IMR-90 (cell line): Measurements from ENCODE around the gene CAMK2D. TPM values are rescaled to one million over a fixed set of nuclear protein-coding genes. Genes with fewer than 3 reads are reported as not detected.

Experiments
- ATAC-seq: fragments of 200-7000 bp; cut with Tn5 transposase; 2 replicates; pipeline ENCODE4 v1.9.1; 2020; ENCODE audit warnings: low read depth, mild to moderate bottlenecking, moderate library complexity
- BruUV-seq: library from RNA; stranded (reverse); fragments of 400-500 nt; replicated peaks from 2 replicates; lab custom pipeline; 2021; lab: Mats Ljungman, UMichigan
- CTCF ChIA-PET: fragments of 300-600 bp; formaldehyde crosslinking; extraction: SDS; loops from one replicate; lab custom pipeline; 2021; ENCODE audit warnings: antibody characterized with exemption; lab: Yijun Ruan, JAX
- POLR2A ChIA-PET: fragments of 300-600 bp; sonication (Branson Sonifier 250); formaldehyde crosslinking; loops from one replicate; lab custom pipeline; 2022; ENCODE audit warnings: antibody characterized with exemption; ENCODE audit not compliant: unreplicated experiment; lab: Charles Lee
- DNase-seq: peaks from one replicate; pipeline ENCODE4 v3.0.0; 2013
- H2AFZ ChIP-seq: replicated peaks from 2 replicates; pipeline ENCODE3; 2013; ENCODE audit warnings: low read length, mild to moderate bottlenecking; ENCODE audit not compliant: poor library complexity
- H2AK5ac ChIP-seq: 2 replicates; pipeline ENCODE4 v1.6.1; 2013; ENCODE audit warnings: low read depth, low read length, inconsistent platforms
- H2AK9ac ChIP-seq: replicated peaks from 2 replicates; pipeline ENCODE3; 2013; ENCODE audit warnings: mild to moderate bottlenecking, low read depth, low read length, moderate library complexity; ENCODE audit not compliant: poor library complexity
- H2BK120ac ChIP-seq: 2 replicates; pipeline ENCODE4 v1.6.1; 2013; ENCODE audit warnings: low read depth, low read length, inconsistent platforms
- H2BK15ac ChIP-seq: 3 replicates; pipeline ENCODE4 v1.6.1; 2013; ENCODE audit warnings: low read depth, low read length, inconsistent platforms
- H2BK20ac ChIP-seq: 2 replicates; pipeline ENCODE4 v1.6.1; 2013; ENCODE audit warnings: low read depth, mild to moderate bottlenecking, inconsistent platforms, low read length, moderate library complexity
- H2BK5ac ChIP-seq: 2 replicates; pipeline ENCODE4 v1.6.1; 2013; ENCODE audit warnings: mild to moderate bottlenecking, low read depth, low read length, inconsistent platforms; ENCODE audit not compliant: poor library complexity, severe bottlenecking
- H3K14ac ChIP-seq: replicated peaks from 2 replicates; pipeline ENCODE4 v1.6.1; 2013; ENCODE audit warnings: low read depth, low read length, inconsistent platforms
- H3K18ac ChIP-seq: 2 replicates; pipeline ENCODE4 v1.6.1; 2013; ENCODE audit warnings: low read depth, low read length, control low read depth
- H3K23ac ChIP-seq: 2 replicates; pipeline ENCODE4 v1.6.1; 2013; ENCODE audit warnings: low read depth, low read length, inconsistent platforms
- H3K27ac ChIP-seq: 2 replicates; pipeline ENCODE4 v1.5.1; 2013; ENCODE audit warnings: mild to moderate bottlenecking, control low read depth, low read length; ENCODE audit not compliant: insufficient read depth
- H3K27me3 ChIP-seq: 2 replicates; pipeline ENCODE4 v1.6.1; 2013; ENCODE audit warnings: low read length; ENCODE audit not compliant: control insufficient read depth, insufficient read depth
- H3K36me3 ChIP-seq: 2 replicates; pipeline ENCODE4 v1.6.1; 2013; ENCODE audit warnings: low read length, mixed read lengths; ENCODE audit not compliant: control insufficient read depth, insufficient read depth
- H3K4ac ChIP-seq: 2 replicates; pipeline ENCODE4 v1.6.1; 2013; ENCODE audit warnings: low read depth, low read length, inconsistent platforms
- H3K4me1 ChIP-seq: 2 replicates; pipeline ENCODE4 v1.6.1; 2013; ENCODE audit warnings: low read length, mixed read lengths; ENCODE audit not compliant: control insufficient read depth, insufficient read depth
- H3K4me2 ChIP-seq: 2 replicates; pipeline ENCODE4 v1.6.1; 2013; ENCODE audit warnings: low read depth, mild to moderate bottlenecking, control low read depth, low read length, moderate library complexity
- H3K4me3 ChIP-seq: 2 replicates; pipeline ENCODE4 v1.5.1; 2013; ENCODE audit warnings: low read depth, mild to moderate bottlenecking, control low read depth, low read length, moderate library complexity; ENCODE audit not compliant: insufficient read depth
- H3K56ac ChIP-seq: 2 replicates; pipeline ENCODE4 v1.6.1; 2013; ENCODE audit warnings: low read length, inconsistent platforms; ENCODE audit not compliant: insufficient read depth; ENCODE audit errors: extremely low read depth
- H3K79me1 ChIP-seq, 2 experiments: 2 replicates each; pipeline ENCODE4 v1.6.1; 2013; ENCODE audit warnings: low read length in 2 of 2, inconsistent platforms in 1 of 2, low read depth in 1 of 2
- H3K9ac ChIP-seq: 2 replicates; pipeline ENCODE4 v1.6.1; 2013; ENCODE audit warnings: low read depth, low read length, control low read depth
- H3K9me1 ChIP-seq: 2 replicates; pipeline ENCODE4 v1.6.1; 2013; ENCODE audit warnings: low read length, inconsistent platforms; ENCODE audit not compliant: insufficient read depth
- H3K9me3 ChIP-seq: 2 replicates; pipeline ENCODE4 v1.6.1; 2013; ENCODE audit warnings: low read length; ENCODE audit not compliant: control insufficient read depth, insufficient read depth
- H4K20me1 ChIP-seq: 2 replicates; pipeline ENCODE4 v1.6.1; 2013; ENCODE audit warnings: low read length, inconsistent platforms; ENCODE audit not compliant: insufficient read depth
- H4K5ac ChIP-seq: 2 replicates; pipeline ENCODE4 v1.6.1; 2013; ENCODE audit warnings: mild to moderate bottlenecking, low read depth, low read length, control low read depth
- H4K8ac ChIP-seq, 2 experiments: 2 replicates each; pipeline ENCODE4 v1.6.1; 2013; ENCODE audit warnings: low read depth in 2 of 2, low read length in 2 of 2, control low read depth in 1 of 2, inconsistent platforms in 1 of 2
- H4K91ac ChIP-seq: 2 replicates; pipeline ENCODE4 v1.6.1; 2013; ENCODE audit warnings: low read depth, low read length, inconsistent platforms; ENCODE audit not compliant: insufficient read depth
- MAFK ChIP-seq: IDR thresholded peaks from 2 replicates; pipeline ENCODE4 v1.6.1; 2012; ENCODE audit warnings: low read depth, low read length, improper control_type of control experiment
- RCOR1 ChIP-seq: IDR thresholded peaks from 2 replicates; pipeline ENCODE4 v1.6.1; 2012; ENCODE audit warnings: mild to moderate bottlenecking, low read length, improper control_type of control experiment; ENCODE audit not compliant: insufficient replicate concordance
- WGBS, 2 experiments: methylation state at CpG; one replicate each; pipeline versions ENCODE4 v1.1.5 to v1.1.7; 2013; ENCODE audit warnings: missing lambda C conversion rate in 2 of 2; ENCODE audit not compliant: insufficient read length in 1 of 2; ENCODE audit errors: extremely low coverage in 2 of 2; 5-methylcytosine and 5-hydroxymethylcytosine counted together
- dilution Hi-C: fragments of 300-500 bp; cut with HindIII; formaldehyde crosslinking; loops from one replicate; pipeline ENCODE4 v1.14.3; 2018; ENCODE audit warnings: low sequenced_read_pairs; ENCODE audit not compliant: unreplicated experiment
- in situ Hi-C: fragments of 300-500 bp; cut with MboI; formaldehyde crosslinking; loops from 3 replicates; pipeline ENCODE4 v1.14.3; 2019; ENCODE audit warnings: low sequenced_read_pairs, inconsistent platforms, mixed read lengths
- intact Hi-C: fragments of 100-400 bp; cut with micrococcal nuclease; formaldehyde crosslinking; loops from 2 replicates; pipeline ENCODE4 v1.10.0; 2022
- polyA plus RNA-seq, 3 experiments: library from polyadenylated mRNA; depleted of rRNA; stranded (reverse); fragments of >200 nt; gene quantifications; 2 replicates each; pipeline ENCODE4 v1.2.3, GENCODE V29; 2012; ENCODE audit warnings: low replicate concordance in 1 of 3
- total RNA-seq: library from RNA; depleted of rRNA; stranded (reverse); fragments of >200 nt; gene quantifications from 2 replicates; pipeline ENCODE4 v1.2.3, GENCODE V29; 2012

The CAMK2D gene
- total and polyA plus RNA-seq, 2 of the 4 experiments (the other 2 are of a cell fraction): 44.6 to 156 TPM

DNA sequence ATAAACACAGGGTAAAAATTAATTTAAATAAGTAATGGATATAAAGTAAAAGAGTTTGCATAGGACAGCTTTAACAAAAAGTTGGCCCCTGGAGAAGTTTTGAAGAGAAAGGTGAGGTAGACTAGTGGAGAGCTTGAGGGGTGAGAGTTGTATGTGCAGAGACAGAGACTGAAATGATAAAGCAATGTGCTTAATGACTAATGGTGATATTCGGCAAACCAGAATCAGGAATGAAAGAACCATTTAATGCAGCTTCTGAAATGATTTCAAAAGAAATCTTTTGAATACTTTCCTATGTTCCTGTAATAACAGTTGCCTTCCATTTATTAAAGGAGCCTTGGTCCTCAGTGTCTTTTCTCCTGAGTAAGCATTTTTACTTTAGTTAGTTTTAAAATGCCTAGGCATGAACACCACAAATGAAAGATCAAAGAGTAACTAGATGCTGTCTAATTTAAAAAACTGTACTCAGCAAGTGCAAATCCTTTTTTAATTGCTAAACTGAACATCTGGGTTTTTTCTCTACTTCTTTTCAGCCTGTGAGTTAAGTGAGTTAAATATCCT is 28.5 kb downstream of the CAMK2D start:
- Histone ChIP-seq H2BK20ac (no peak overlapping the region), H3K18ac (no peak overlapping the region), H3K4me3 (no peak overlapping the region), H3K23ac (no peak overlapping the region), H2BK15ac (no peak overlapping the region), H3K9ac (no peak overlapping the region), H4K8ac (no peak overlapping the region), H4K91ac (no peak overlapping the region), H2BK120ac (no peak overlapping the region), H3K9me1 (0 out of 2 replicates have a peak, but pooled peaks cover 3% of the 10 kb centered on the region), H3K56ac (no peak overlapping the region), H2AFZ (no peak overlapping the region), H3K14ac (no peak overlapping the region), H3K27ac (no peak overlapping the region), H3K4me1 (no peaks in the 10 kb centered on the region), H3K4ac (no peak overlapping the region), H3K9me3 (no peaks in the 10 kb centered on the region), H3K79me1 (peaks cover 26 to 51% of the 10 kb centered on the region in 2 experiments), H4K20me1 (peaks cover 14% of the 10 kb centered on the region; the same call in 1 of the 2 replicates), H2BK5ac (no peak overlapping the region), H3K27me3 (no peaks in the 10 kb centered on the region), H4K5ac (no peak overlapping the region), H3K4me2 (no peak overlapping the region), H3K36me3 (no peaks in the 10 kb centered on the region), H2AK9ac (no peak overlapping the region), H2AK5ac (no peak overlapping the region)
- TF ChIP-seq MAFK (peak; percentile 95), RCOR1 (no peak)
- BruUV-seq: no TSS peak
- intact Hi-C loops: no loop called here
- in situ Hi-C loops: no loop called here
- ChIA-PET POLR2A (no interaction called here), CTCF (no interaction called here)
- DNase-seq (no peak), ATAC-seq (no peak)
- dilution Hi-C loops: no loop called here
- WGBS, 2 experiments: no CpG with 5 or more reads among the region's 1 CpG
